Trophoblast cell (in vitro differentiated cells and primary cell): Measurements from ENCODE around the gene RCAN2.

Experiments used
- DNase-seq, 2 donors: peaks; one replicate each; pipeline ENCODE4 v3.0.0-alpha.2; 2016
- H2AFZ ChIP-seq: 2 replicates; pipeline ENCODE4 v1.6.1; 2013; ENCODE audit warnings: low read length, moderate library complexity, mild to moderate bottlenecking; ENCODE audit not compliant: insufficient read depth, poor library complexity
- H2AK5ac ChIP-seq: 2 replicates; pipeline ENCODE4 v1.6.1; 2013; ENCODE audit warnings: mild to moderate bottlenecking, low read length
- H2BK120ac ChIP-seq: 2 replicates; pipeline ENCODE4 v1.6.1; 2013; ENCODE audit warnings: low read length, mild to moderate bottlenecking, moderate library complexity; ENCODE audit not compliant: insufficient read depth, poor library complexity
- H2BK12ac ChIP-seq: 2 replicates; pipeline ENCODE4 v1.6.1; 2013; ENCODE audit warnings: mild to moderate bottlenecking, low read length, moderate library complexity
- H2BK5ac ChIP-seq: 2 replicates; pipeline ENCODE4 v1.6.1; 2013; ENCODE audit warnings: low read length, low read depth, moderate library complexity, mild to moderate bottlenecking; ENCODE audit not compliant: poor library complexity
- H3K14ac ChIP-seq: 2 replicates; pipeline ENCODE4 v1.6.1; 2013; ENCODE audit warnings: mild to moderate bottlenecking, low read length
- H3K18ac ChIP-seq: 2 replicates; pipeline ENCODE4 v1.6.1; 2013; ENCODE audit warnings: mild to moderate bottlenecking, low read length
- H3K23ac ChIP-seq: 2 replicates; pipeline ENCODE4 v1.6.1; 2013; ENCODE audit warnings: low read length
- H3K27ac ChIP-seq: 2 replicates; pipeline ENCODE4 v1.5.1; 2013; ENCODE audit warnings: low read depth, mild to moderate bottlenecking, inconsistent platforms, low read length, moderate library complexity
- H3K27me3 ChIP-seq: 2 replicates; pipeline ENCODE4 v1.6.1; 2013; ENCODE audit warnings: inconsistent platforms, mild to moderate bottlenecking, low read length, moderate library complexity; ENCODE audit not compliant: insufficient read depth
- H3K36me3 ChIP-seq, 2 experiments: 1 replicate in 1 of 2; 2 replicates in 1 of 2; pipeline ENCODE4 v1.6.1; 2013; ENCODE audit warnings: low read length in 2 of 2, mild to moderate bottlenecking in 2 of 2, moderate library complexity in 1 of 2; ENCODE audit not compliant: insufficient read depth in 2 of 2, control insufficient read depth in 1 of 2
- H3K4ac ChIP-seq: 2 replicates; pipeline ENCODE4 v1.6.1; 2013; ENCODE audit warnings: low read depth, mild to moderate bottlenecking, low read length, moderate library complexity
- H3K4me1 ChIP-seq, 2 experiments: 1 replicate in 1 of 2; 2 replicates in 1 of 2; pipeline ENCODE4 v1.6.1; 2013; ENCODE audit warnings: low read length in 2 of 2, mild to moderate bottlenecking in 2 of 2, moderate library complexity in 1 of 2; ENCODE audit not compliant: insufficient read depth in 2 of 2, control insufficient read depth in 1 of 2
- H3K4me2 ChIP-seq: 2 replicates; pipeline ENCODE4 v1.6.1; 2013; ENCODE audit warnings: inconsistent platforms, mild to moderate bottlenecking, low read length, moderate library complexity
- H3K4me3 ChIP-seq: 2 replicates; pipeline ENCODE4 v1.5.1; 2013; ENCODE audit warnings: mild to moderate bottlenecking, low read depth, low read length, inconsistent platforms
- H3K79me1 ChIP-seq: one replicate; pipeline ENCODE4 v1.6.1; 2013; ENCODE audit warnings: low read length
- H3K79me2 ChIP-seq: 2 replicates; pipeline ENCODE4 v1.6.1; 2013; ENCODE audit warnings: low read length, mild to moderate bottlenecking; ENCODE audit not compliant: control insufficient read depth, insufficient read depth, poor library complexity
- H3K9ac ChIP-seq: 2 replicates; pipeline ENCODE4 v1.6.1; 2013; ENCODE audit warnings: mild to moderate bottlenecking, low read length
- H3K9me3 ChIP-seq: 2 replicates; pipeline ENCODE4 v1.6.1; 2013; ENCODE audit warnings: low read depth, mild to moderate bottlenecking, control low read depth, inconsistent platforms, low read length; ENCODE audit not compliant: insufficient read depth
- H4K12ac ChIP-seq: 2 replicates; pipeline ENCODE4 v1.6.1; 2013; ENCODE audit warnings: low read depth, mild to moderate bottlenecking, low read length, moderate library complexity
- H4K8ac ChIP-seq: 2 replicates; pipeline ENCODE4 v1.6.1; 2013; ENCODE audit warnings: low read depth, mild to moderate bottlenecking, low read length, moderate library complexity
- H4K91ac ChIP-seq: one replicate; pipeline ENCODE4 v1.6.1; 2013; ENCODE audit warnings: low read depth, mild to moderate bottlenecking, low read length, moderate library complexity
- WGBS: extraction: QIAGEN DNeasy Blood & Tissue Kit; methylation state at CpG from one replicate; pipeline ENCODE4 v1.1.7; 2013; ENCODE audit warnings: missing lambda C conversion rate; ENCODE audit not compliant: insufficient read length, insufficient coverage; ENCODE audit errors: extremely low coverage; 5-methylcytosine and 5-hydroxymethylcytosine counted together

Gene RCAN2

DNA sequence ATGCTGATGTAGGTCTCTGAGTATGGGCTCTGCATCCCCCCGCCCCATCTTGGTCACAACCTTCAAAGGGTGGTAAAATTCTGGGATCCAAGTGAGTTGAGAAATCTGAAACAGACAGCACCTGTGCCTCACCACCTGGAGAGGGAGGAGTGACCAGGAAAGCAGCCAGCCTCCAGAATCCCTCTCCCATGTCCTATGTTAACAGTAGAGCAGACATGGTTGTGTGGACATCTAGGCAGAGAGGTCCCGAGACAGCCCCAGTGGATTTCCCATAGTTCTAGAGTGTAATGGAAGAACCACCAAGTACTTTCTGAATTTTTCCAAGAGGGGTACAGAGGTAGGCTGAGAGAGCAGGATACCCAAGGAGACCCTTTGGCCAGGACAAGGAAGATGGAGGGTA lies 216.7 kb downstream of the RCAN2 start:
- no CpG with 5 or more reads among the region's 2 CpGs for WGBS
- no peak for DNase-seq
- H4K91ac ChIP-seq, result no peak overlapping the region
- no peak overlapping the region for H4K8ac ChIP-seq
- H3K4me3 ChIP-seq, result no peak overlapping the region
- H2BK5ac ChIP-seq, result no peak overlapping the region
- no peaks in the 10 kb centered on the region for H3K4me1 ChIP-seq
- no peaks in the 10 kb centered on the region for H3K79me1 ChIP-seq
- no peak overlapping the region for H3K4me2 ChIP-seq
- no peaks in the 10 kb centered on the region for H3K36me3 ChIP-seq
- H2BK12ac ChIP-seq, result no peak overlapping the region
- H3K27ac ChIP-seq, result no peak overlapping the region
- H3K14ac ChIP-seq, result no peak overlapping the region
- H2AK5ac ChIP-seq, result no peak overlapping the region
- H4K12ac ChIP-seq, result no peak overlapping the region
- no peaks in the 10 kb centered on the region for H3K27me3 ChIP-seq
- H3K4ac ChIP-seq, result no peak overlapping the region
- no peaks in the 10 kb centered on the region for H3K79me2 ChIP-seq
- H3K18ac ChIP-seq, result no peak overlapping the region
- no peak overlapping the region for H3K23ac ChIP-seq
- H2AFZ ChIP-seq, result no peak overlapping the region
- no peak overlapping the region for H3K9ac ChIP-seq
- H2BK120ac ChIP-seq, result no peak overlapping the region
- no peaks in the 10 kb centered on the region for H3K9me3 ChIP-seq

DNA sequence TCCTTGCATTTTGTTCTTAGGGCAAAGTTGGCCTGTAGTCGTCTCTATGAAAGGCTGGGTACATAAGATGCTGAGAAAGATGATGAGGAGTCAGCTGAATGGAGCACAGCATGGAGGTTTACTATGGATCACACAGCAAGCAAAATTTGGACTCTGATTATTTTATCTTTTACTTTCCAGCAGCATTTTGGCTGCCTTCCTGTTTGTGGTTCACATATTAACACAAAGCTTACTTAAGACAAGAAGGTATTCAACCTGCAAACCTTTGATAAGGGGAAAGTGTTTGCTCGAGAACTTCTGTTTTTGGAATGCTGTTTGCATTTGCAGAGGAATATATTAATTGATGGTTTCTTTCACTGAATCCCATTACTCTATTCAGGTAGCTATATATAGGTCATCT lies 217.3 kb downstream of the RCAN2 start:
- no peak overlapping the region for H3K4me2 ChIP-seq
- no peak overlapping the region for H3K23ac ChIP-seq
- H3K18ac ChIP-seq, result no peak overlapping the region
- no peak overlapping the region for H4K12ac ChIP-seq
- no peak overlapping the region for H3K4ac ChIP-seq
- no peak for DNase-seq
- no peak overlapping the region for H2AK5ac ChIP-seq
- H4K8ac ChIP-seq, result no peak overlapping the region
- WGBS, result no CpG with 5 or more reads among the region's 2 CpGs
- H3K79me1 ChIP-seq, result no peaks in the 10 kb centered on the region
- H4K91ac ChIP-seq, result no peak overlapping the region
- H2AFZ ChIP-seq, result no peak overlapping the region
- H3K27me3 ChIP-seq, result no peaks in the 10 kb centered on the region
- no peak overlapping the region for H2BK12ac ChIP-seq
- no peak overlapping the region for H3K4me3 ChIP-seq
- H3K79me2 ChIP-seq, result no peaks in the 10 kb centered on the region
- no peaks in the 10 kb centered on the region for H3K4me1 ChIP-seq
- H3K9me3 ChIP-seq, result no peaks in the 10 kb centered on the region
- no peak overlapping the region for H3K9ac ChIP-seq
- H3K14ac ChIP-seq, result no peak overlapping the region
- no peak overlapping the region for H3K27ac ChIP-seq
- H2BK5ac ChIP-seq, result no peak overlapping the region
- H3K36me3 ChIP-seq, result no peaks in the 10 kb centered on the region
- no peak overlapping the region for H2BK120ac ChIP-seq

DNA sequence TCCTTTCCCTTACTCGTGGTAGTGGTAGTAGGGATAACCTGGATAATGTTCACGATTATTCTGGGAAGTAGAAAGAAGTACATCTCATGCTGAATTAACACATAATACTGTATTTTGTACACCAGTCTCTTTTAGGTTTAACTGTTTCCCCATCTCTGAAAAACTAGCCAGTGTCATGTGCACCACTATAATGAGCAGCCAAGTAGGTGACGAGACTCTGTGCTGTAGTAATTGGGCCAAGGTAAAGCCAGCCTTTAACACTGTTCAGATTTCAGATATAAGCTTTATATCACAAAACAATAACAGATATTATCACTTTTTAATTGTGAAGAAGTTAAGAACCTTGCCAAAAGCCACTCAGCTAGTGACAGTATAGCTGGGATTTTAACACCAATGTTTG lies 219.5 kb downstream of the RCAN2 start:
- WGBS, result no CpG with 5 or more reads among the region's 3 CpGs
- no peak overlapping the region for H2BK5ac ChIP-seq
- H4K12ac ChIP-seq, result no peak overlapping the region
- H4K8ac ChIP-seq, result no peak overlapping the region
- H2AFZ ChIP-seq, result no peak overlapping the region
- H3K9ac ChIP-seq, result no peak overlapping the region
- no peaks in the 10 kb centered on the region for H3K36me3 ChIP-seq
- no peak overlapping the region for H3K4ac ChIP-seq
- no peak overlapping the region for H3K18ac ChIP-seq
- no peaks in the 10 kb centered on the region for H3K27me3 ChIP-seq
- H3K79me1 ChIP-seq, result no peaks in the 10 kb centered on the region
- no peak overlapping the region for H2BK120ac ChIP-seq
- H3K27ac ChIP-seq, result no peak overlapping the region
- no peak overlapping the region for H3K14ac ChIP-seq
- H3K4me1 ChIP-seq, result no peaks in the 10 kb centered on the region
- H3K4me3 ChIP-seq, result no peak overlapping the region
- no peak overlapping the region for H2AK5ac ChIP-seq
- no peaks in the 10 kb centered on the region for H3K79me2 ChIP-seq
- no peak overlapping the region for H3K23ac ChIP-seq
- H3K4me2 ChIP-seq, result no peak overlapping the region
- no peak overlapping the region for H4K91ac ChIP-seq
- DNase-seq, result no peak
- no peaks in the 10 kb centered on the region for H3K9me3 ChIP-seq
- no peak overlapping the region for H2BK12ac ChIP-seq

DNA sequence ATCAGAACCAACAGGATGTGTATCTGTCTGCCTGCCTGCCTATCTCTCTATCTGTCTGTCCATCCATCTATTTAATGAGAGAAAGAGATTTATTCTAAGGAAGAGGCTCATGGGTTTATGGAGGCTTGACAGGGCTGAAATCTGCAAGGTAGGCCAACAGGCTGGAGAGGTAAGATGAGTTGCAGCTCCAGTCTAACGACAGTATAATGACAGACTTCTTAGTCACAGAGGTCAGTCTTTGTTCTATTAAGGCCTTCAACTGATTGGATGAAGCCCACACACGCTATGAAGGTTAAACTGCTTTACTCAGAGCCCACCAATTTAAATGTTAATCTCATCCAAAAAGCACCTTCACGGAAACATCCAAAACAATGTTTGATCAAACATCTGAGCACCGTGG lies 220.1 kb downstream of the RCAN2 start:
- no CpG with 5 or more reads among the region's 4 CpGs for WGBS

More for the DNA sequence above, 220.1 kb downstream of the RCAN2 start:
- no peaks in the 10 kb centered on the region for H3K79me2 ChIP-seq
- no peak overlapping the region for H2AFZ ChIP-seq
- no peak overlapping the region for H3K4me3 ChIP-seq
- no peak overlapping the region for H3K4ac ChIP-seq
- no peaks in the 10 kb centered on the region for H3K79me1 ChIP-seq
- no peak for DNase-seq
- H3K23ac ChIP-seq, result no peak overlapping the region
- H2BK5ac ChIP-seq, result no peak overlapping the region
- no peaks in the 10 kb centered on the region for H3K9me3 ChIP-seq
- no peaks in the 10 kb centered on the region for H3K27me3 ChIP-seq
- H4K12ac ChIP-seq, result no peak overlapping the region
- no peak overlapping the region for H2BK120ac ChIP-seq
- H3K4me1 ChIP-seq, result no peaks in the 10 kb centered on the region
- H3K14ac ChIP-seq, result no peak overlapping the region
- H4K91ac ChIP-seq, result no peak overlapping the region
- no peaks in the 10 kb centered on the region for H3K36me3 ChIP-seq
- no peak overlapping the region for H3K27ac ChIP-seq
- no peak overlapping the region for H3K4me2 ChIP-seq
- H2BK12ac ChIP-seq, result no peak overlapping the region
- no peak overlapping the region for H2AK5ac ChIP-seq
- no peak overlapping the region for H4K8ac ChIP-seq
- no peak overlapping the region for H3K9ac ChIP-seq
- H3K18ac ChIP-seq, result no peak overlapping the region
